ENCODE data around the gene SCO1. TPM values are rescaled to one million over a fixed set of nuclear protein-coding genes. Genes with fewer than 3 reads are reported as not detected.

SCO1 gene
- total RNA-seq, 2 experiments from 2014 or later = 23.7 to 25.3 TPM

DNA sequence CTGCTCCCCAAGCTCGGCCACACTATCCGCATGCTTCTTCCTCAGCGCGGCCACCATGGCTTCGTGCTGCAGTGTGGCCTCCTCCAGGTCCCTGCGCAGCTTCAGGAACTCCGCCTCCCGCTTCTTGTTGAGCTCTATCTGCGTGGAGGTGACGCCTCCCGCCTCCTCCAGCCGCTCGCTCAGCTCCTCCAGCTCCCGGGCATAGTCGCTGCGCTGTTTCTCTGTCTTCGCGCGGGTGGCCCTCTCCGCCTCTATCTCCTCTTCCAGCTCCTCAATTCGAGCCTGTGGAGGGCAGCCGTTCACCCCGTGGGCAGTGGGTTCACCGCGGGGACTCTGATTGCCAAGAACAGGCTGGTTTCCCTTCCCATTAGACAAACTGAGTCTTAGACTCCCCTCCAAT is 59.2 kb downstream of the SCO1 start:
- CTCF ChIA-PET = interaction anchor here (1.8 kb wide), 1 partner anchor 21 kb away, joined by 5 read pairs; no protein-coding TSS in a partner anchor
- Mint-ChIP-seq H3K4me1 (peaks cover 4% of the 10 kb centered on the region), H3K4me3 (no peak overlapping the region), H3K36me3 (ENCODE audit: low read depth) (peaks cover 17% of the 10 kb centered on the region), H3K27me3 (no peaks in the 10 kb centered on the region), H3K27ac (peak overlapping the region; percentile 38), H3K9me3 (no peaks in the 10 kb centered on the region)
- DNase-seq = no peak
- POLR2A ChIA-PET = no interaction called here

DNA sequence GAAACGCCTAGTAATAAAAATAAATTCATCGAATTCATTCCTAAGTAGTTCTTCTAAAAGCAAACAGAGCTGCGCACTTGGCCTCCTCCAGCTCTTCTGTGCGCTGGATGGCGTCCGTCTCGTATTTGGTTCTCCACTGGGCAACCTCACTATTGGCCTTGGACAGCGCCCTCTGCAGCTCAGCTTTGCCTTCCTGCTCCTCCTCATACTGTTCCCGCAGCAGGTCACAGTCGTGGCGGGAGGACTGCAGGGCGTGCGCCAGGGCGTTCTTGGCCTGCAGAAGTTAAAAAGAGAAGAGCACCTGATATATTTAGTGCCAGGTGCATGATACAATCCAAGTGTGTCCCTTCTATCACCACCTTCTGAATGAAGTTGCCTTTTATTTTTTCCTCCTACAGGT is 62.0 kb downstream of the SCO1 start:
- Mint-ChIP-seq H3K36me3 (ENCODE audit: low read depth) (peaks cover 17% of the 10 kb centered on the region), H3K27ac (peak overlapping the region; percentile 72), H3K4me3 (no peak overlapping the region), H3K9me3 (no peaks in the 10 kb centered on the region), H3K27me3 (no peaks in the 10 kb centered on the region), H3K4me1 (peaks cover 4% of the 10 kb centered on the region)
- ChIA-PET CTCF (interaction anchor here (2.1 kb wide), 1 partner anchor 12 kb away, joined by 8 read pairs; no protein-coding TSS in a partner anchor), POLR2A (no interaction called here)
- DNase-seq = no peak

DNA sequence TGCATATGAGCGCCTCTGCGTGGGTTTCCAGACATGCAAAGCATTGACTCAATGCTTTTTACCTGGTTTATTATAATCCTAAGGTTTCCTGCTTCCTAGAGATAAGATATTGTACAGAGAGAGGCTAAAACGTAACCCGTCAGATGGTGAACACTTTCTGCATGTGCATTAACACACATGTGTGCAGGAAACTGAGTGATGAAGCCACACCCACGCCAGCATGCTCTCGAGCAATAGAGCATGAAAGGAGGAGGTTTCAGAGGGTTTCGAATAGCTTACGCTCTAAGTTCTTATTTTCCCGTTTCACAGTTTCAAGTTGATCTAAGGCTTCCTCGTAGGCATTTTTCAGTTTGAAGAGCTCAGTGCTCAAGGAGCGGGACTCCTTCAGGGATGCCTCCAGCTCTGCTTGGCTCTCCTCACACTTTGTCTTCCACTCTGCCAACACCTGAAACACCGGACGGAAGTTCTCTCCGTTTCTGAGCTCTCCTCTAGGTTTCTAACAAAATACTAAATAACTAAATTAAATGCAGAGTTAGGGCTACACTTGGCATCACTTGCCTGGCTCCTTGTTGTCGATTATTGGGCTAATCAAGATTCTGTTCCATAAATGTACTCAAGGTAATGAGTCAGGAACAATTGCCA is 63.5 kb downstream of the SCO1 start:
- Mint-ChIP-seq H3K36me3 (ENCODE audit: low read depth) (peaks cover 17% of the 10 kb centered on the region), H3K27ac (no peak overlapping the region), H3K4me3 (no peak overlapping the region), H3K4me1 (peaks cover 4% of the 10 kb centered on the region), H3K27me3 (no peaks in the 10 kb centered on the region), H3K9me3 (no peaks in the 10 kb centered on the region)
- POLR2A ChIA-PET = no interaction called here
- CTCF ChIA-PET = interaction anchor here (0.6 to 1.6 kb wide), 3 partner anchors 13 to 74 kb away, joined by 3 to 6 read pairs (median 4); no protein-coding TSS in a partner anchor
- DNase-seq = no peak

DNA sequence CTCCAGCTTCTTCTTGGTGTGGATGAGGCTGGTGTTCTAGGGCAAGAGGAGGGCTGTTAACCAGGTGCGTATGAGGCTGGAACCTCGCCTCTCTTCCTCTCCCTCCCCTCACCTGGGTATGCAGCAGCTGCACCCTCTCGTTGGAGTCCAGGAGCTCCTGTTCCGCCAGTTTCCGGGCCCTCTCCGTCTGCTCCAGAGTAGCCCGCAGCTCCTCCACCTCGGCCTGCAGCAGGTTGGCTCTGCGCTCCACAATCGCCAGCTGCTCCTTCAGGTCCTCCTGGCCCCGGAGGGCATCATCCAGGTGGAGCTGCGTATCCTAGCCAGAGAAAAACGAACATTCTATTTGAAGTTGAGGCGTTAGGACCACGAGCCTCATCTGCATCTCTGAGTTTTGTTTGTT is 65.6 kb downstream of the SCO1 start:
- no peak overlapping the region for H3K27ac Mint-ChIP-seq
- H3K4me1 Mint-ChIP-seq = peaks cover 4% of the 10 kb centered on the region
- ChIA-PET POLR2A (no interaction called here), CTCF (interaction anchor here (1.7 to 1.8 kb wide), 2 partner anchors 22 to 213 kb away, joined by 5 read pairs; no protein-coding TSS in a partner anchor)
- no peak overlapping the region for H3K4me3 Mint-ChIP-seq
- no peak for DNase-seq
- peaks cover 7% of the 10 kb centered on the region for H3K36me3 Mint-ChIP-seq (ENCODE audit: low read depth)
- H3K9me3 Mint-ChIP-seq = no peaks in the 10 kb centered on the region
- H3K27me3 Mint-ChIP-seq = no peaks in the 10 kb centered on the region

DNA sequence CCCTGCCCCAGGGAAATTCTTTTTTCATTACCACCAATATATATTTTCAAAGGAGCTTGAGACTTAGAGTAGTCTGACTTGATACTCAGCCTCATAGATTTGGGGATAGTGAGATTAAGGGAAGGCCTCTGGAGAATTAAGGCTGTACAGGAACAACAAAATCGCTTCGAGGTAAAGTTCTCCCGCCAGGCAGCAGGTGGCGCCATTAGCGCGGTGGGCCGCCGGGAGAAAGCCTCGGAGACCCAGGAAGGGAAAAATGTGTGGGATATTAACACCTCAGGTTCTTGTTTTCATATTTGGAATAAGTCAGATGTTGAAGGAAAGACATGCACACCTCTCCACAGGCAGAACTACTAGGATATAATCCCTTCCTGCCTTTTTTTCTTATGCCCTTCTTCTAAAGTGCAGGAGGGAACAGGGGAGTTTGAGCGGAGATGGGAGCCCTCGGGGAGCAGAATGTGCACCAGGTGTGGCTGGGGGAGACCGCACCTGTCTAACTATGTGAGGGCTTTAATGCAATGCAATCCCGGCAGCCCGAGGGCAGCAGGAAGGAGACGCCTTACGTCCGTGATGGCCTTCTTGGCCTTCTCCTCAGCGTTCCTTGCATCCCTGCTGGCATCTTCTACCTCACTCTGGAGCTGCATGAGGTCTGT is 66.2 kb downstream of the SCO1 start:
- no peaks in the 10 kb centered on the region for H3K27me3 Mint-ChIP-seq
- DNase-seq = peak; percentile 24
- peaks cover 7% of the 10 kb centered on the region for H3K36me3 Mint-ChIP-seq (ENCODE audit: low read depth)
- no peak overlapping the region for H3K4me3 Mint-ChIP-seq
- peaks cover 4% of the 10 kb centered on the region for H3K4me1 Mint-ChIP-seq
- CTCF ChIA-PET = interaction anchor here (0.9 to 1.7 kb wide), 4 partner anchors 9 to 214 kb away, joined by 3 to 5 read pairs (median 5); no protein-coding TSS in a partner anchor
- H3K27ac Mint-ChIP-seq = no peak overlapping the region
- H3K9me3 Mint-ChIP-seq = no peaks in the 10 kb centered on the region
- POLR2A ChIA-PET = no interaction called here

DNA sequence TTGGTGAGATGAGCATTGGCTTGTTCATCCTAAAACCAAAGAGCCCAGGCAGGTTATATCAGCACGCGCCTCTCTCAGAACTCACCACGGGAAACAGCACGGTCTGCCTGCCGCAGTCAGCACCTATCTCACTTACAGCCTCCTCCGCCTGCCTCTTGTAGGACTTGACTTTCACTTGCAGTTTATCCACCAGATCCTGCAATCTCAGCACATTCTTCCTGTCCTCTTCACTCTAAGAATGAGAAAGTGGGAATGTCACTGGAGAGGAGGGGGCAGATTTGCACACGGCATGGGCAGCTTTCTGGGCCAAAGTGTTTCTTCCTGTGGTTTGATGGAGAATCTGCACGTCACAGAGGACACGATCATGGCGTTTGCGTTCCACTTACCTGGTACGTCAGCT is 67.6 kb downstream of the SCO1 start:
- ChIA-PET CTCF (interaction anchor here (0.9 to 1.7 kb wide), 4 partner anchors 9 to 215 kb away, joined by 3 to 7 read pairs (median 5); no protein-coding TSS in a partner anchor), POLR2A (no interaction called here)
- Mint-ChIP-seq H3K4me3 (no peak overlapping the region), H3K36me3 (ENCODE audit: low read depth) (peaks cover 5% of the 10 kb centered on the region), H3K27ac (no peak overlapping the region), H3K9me3 (no peaks in the 10 kb centered on the region), H3K27me3 (no peaks in the 10 kb centered on the region), H3K4me1 (no peaks in the 10 kb centered on the region)
- no peak for DNase-seq

DNA sequence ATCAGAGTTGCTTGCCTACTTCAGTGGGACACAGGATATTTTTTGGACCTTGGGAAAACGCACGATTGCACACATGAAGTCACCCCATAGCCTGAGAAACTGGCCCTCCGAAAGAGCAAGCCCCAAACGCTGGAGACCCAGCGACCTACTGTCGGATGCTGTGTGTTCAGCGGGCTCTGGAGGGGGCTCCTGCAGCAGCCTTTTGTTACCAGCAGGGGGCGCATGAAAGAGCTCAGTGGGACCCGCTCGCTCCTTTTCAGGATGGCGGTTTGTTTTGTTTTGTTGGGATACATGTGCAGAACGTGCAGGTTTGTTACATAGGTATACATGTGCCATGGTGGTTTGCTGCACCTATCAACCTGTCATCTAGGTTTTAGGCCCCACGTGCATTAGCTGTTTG is 68.6 kb downstream of the SCO1 start:
- POLR2A ChIA-PET = no interaction called here
- Mint-ChIP-seq H3K27ac (no peak overlapping the region), H3K9me3 (no peaks in the 10 kb centered on the region), H3K4me1 (no peaks in the 10 kb centered on the region), H3K27me3 (no peaks in the 10 kb centered on the region), H3K4me3 (no peak overlapping the region), H3K36me3 (ENCODE audit: low read depth) (peaks cover 5% of the 10 kb centered on the region)
- CTCF ChIA-PET = interaction anchor here (1.0 kb wide), 1 partner anchor 19 kb away, joined by 3 read pairs; no protein-coding TSS in a partner anchor
- DNase-seq = no peak

DNA sequence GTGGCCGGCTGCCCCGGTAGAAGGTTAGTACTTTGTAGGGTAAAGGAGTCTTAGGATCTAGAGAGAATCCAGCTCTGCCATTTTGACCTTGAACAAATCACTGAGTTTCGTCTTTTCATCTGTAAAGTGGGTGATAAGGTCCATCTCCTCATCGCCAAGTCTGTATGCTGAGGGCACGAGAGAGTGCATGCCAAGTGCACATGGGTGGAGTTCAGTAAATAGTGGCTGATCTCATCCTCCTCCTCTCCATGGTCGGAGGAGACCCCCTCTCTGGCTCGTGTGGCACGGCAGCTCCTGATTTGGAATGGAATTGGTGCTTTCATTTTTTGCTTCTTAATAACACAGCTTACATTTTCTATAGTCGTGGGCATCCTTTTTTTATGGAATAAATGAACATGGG is 70.9 kb downstream of the SCO1 start:
- H3K4me1 Mint-ChIP-seq = no peaks in the 10 kb centered on the region
- no peak overlapping the region for H3K27ac Mint-ChIP-seq
- H3K27me3 Mint-ChIP-seq = no peaks in the 10 kb centered on the region
- DNase-seq = no peak
- CTCF ChIA-PET = no interaction called here
- peaks cover 5% of the 10 kb centered on the region for H3K36me3 Mint-ChIP-seq (ENCODE audit: low read depth)
- H3K4me3 Mint-ChIP-seq = no peak overlapping the region
- H3K9me3 Mint-ChIP-seq = no peaks in the 10 kb centered on the region
- POLR2A ChIA-PET = no interaction called here

DNA sequence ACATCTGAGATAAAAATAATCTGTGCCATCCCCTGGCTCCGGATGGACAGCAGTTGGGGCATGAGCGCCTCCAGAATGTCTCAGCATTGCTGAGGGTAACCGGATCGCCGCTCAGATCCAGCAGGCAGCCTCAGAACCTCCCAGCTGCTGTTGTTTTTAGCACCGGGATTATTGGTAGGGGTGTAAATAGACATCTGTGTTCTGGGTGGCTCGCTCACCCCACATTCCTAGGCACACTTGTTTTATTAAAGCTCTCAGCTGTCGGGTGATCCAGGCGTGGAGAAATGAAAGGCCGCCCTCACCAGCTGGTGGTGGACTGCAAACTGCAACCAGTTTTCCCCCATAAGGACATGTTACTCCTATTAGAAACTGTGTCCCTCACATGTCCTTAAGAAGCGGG is 72.4 kb downstream of the SCO1 start:
- DNase-seq = no peak
- Mint-ChIP-seq H3K36me3 (ENCODE audit: low read depth) (peaks cover 3% of the 10 kb centered on the region), H3K9me3 (no peaks in the 10 kb centered on the region), H3K27me3 (no peaks in the 10 kb centered on the region), H3K4me1 (no peaks in the 10 kb centered on the region), H3K4me3 (no peak overlapping the region), H3K27ac (no peak overlapping the region)
- ChIA-PET CTCF (no interaction called here), POLR2A (no interaction called here)

DNA sequence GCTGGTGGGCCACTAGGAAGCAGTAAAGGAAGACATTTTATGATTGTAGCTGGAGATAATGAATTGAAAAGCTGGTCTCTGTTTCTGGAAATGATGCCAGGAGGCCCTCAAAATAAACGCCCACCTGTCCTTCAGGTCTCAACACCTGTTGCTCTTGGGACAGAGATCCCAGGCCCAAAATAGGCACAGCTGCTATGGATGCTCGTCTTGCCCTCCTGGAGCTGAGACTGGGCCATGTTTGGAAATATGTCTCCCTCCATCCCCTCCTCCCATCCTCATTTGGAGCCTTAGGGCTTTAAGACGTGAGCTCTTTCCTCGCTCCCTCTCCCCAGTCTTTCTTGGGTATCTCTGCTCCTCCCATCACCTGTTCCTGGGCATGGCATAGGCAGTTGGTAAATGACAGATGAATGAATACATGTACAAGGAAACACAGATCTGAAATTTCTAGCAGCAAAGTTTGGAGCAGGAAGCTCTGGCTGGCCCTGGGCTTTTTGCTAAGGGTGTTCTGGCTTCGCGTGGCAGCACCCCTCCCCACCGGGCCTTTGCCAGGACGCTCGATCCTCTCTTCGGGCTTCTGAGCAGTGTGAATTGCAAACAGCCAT is 73.5 kb downstream of the SCO1 start:
- H3K27me3 Mint-ChIP-seq = no peaks in the 10 kb centered on the region

DNA sequence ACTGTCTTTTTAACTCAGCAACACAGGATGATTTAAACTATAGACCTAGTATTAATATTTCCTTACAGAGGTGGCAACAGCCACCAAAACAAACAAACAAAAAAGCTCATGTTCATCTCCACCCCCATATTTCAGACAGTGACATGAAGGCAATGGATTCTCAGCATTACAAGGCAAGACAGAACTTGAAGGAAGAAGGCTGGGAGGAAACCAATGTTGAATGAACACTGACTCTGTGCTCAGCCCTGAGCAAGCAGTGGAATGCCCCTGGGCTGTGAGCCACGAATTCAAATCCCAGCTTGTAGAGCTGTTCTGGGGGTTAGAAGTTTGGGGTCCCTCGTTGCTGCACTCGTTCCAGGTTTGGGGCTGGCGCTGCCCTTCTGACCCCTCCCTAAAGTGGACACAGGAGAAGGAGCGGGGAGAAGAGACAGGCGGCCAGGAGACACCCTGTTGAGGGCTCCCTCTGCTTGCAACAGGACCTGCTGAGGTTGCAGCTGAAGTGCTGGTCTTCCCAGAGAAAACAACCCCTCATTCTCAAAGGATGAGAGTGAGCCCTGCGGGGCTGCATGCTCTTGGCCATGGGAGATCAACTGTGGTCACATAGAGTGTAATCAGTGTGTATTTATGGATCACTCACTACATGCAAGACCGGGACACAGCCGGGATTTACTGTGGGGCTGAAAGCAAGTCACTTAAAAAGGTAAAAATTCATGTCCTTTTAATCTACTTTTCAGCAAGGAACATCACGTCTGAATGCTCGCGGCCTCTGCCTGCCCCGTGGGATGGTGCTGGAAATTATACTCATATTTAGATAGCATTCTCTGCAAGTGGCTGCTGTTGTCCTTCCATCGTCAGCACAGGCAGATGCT is 74.5 kb downstream of the SCO1 start:
- Mint-ChIP-seq H3K36me3 (ENCODE audit: low read depth) (no peaks in the 10 kb centered on the region), H3K27ac (no peak overlapping the region), H3K27me3 (no peaks in the 10 kb centered on the region), H3K9me3 (no peaks in the 10 kb centered on the region), H3K4me1 (peaks cover 2% of the 10 kb centered on the region), H3K4me3 (no peak overlapping the region)
- ChIA-PET CTCF (interaction anchor here (0.6 kb wide), 1 partner anchor 29 kb away, joined by 4 read pairs; no protein-coding TSS in a partner anchor), POLR2A (no interaction called here)
- no peak for DNase-seq

More for the DNA sequence above, 73.5 kb downstream of the SCO1 start:
- H3K4me1 Mint-ChIP-seq = no peaks in the 10 kb centered on the region
- ChIA-PET POLR2A (no interaction called here), CTCF (interaction anchor here (0.6 kb wide), 1 partner anchor 20 kb away, joined by 3 read pairs; no protein-coding TSS in a partner anchor)
- no peak overlapping the region for H3K27ac Mint-ChIP-seq
- H3K36me3 Mint-ChIP-seq (ENCODE audit: low read depth) = no peaks in the 10 kb centered on the region
- no peak overlapping the region for H3K4me3 Mint-ChIP-seq
- H3K9me3 Mint-ChIP-seq = no peaks in the 10 kb centered on the region
- DNase-seq = no peak

Data from activated CD4-positive, alpha-beta T cell treated with anti-CD3 and anti-CD28 coated beads, Interleukin-2, amount 10 ng/mL, durations not matched to agents 7 days and 5 days (primary cell).